ENCODE data around the gene ADGRL3.
"Not testable (repeated sequence)": the region's sequence is repeated elsewhere in the genome, so short reads cannot be mapped to it uniquely, and the experiment has no call there.

The ADGRL3 gene

GRCh38 chr4:61831987-61832386, 631.9 kb downstream of the ADGRL3 start:
- no peak for ATAC-seq (replicated peaks)

GRCh38 chr4:61837395-61837794, 637.3 kb downstream of the ADGRL3 start:
- ATAC-seq (replicated peaks) (no peak), DNase-seq (no peak)
- Mint-ChIP-seq H3K27me3 (no peaks in the 10 kb centered on the region), H3K4me3 (no peak overlapping the region), H3K4me1 (no peaks in the 10 kb centered on the region), H3K9me3 (peaks cover 0 to 5% of the 10 kb centered on the region in 2 donors), H3K27ac (no peak overlapping the region), H3K36me3 (no peaks in the 10 kb centered on the region)

More at GRCh38 chr4:61831987-61832386, 631.9 kb downstream of the ADGRL3 start:
- H3K4me1 Mint-ChIP-seq = no peaks in the 10 kb centered on the region
- H3K9me3 Mint-ChIP-seq = peaks cover 0 to 2% of the 10 kb centered on the region in 2 donors
- H3K27ac Mint-ChIP-seq = no peak overlapping the region
- H3K4me3 Mint-ChIP-seq = no peak overlapping the region
- no peaks in the 10 kb centered on the region for H3K36me3 Mint-ChIP-seq
- no peaks in the 10 kb centered on the region for H3K27me3 Mint-ChIP-seq
- no peak for DNase-seq

GRCh38 chr4:61838072-61838471, 637.9 kb downstream of the ADGRL3 start:
- Mint-ChIP-seq H3K27me3 (no peaks in the 10 kb centered on the region), H3K27ac (no peak overlapping the region), H3K4me1 (no peaks in the 10 kb centered on the region), H3K4me3 (no peak overlapping the region), H3K9me3 (peaks cover 0 to 4% of the 10 kb centered on the region in 2 donors), H3K36me3 (no peaks in the 10 kb centered on the region)
- DNase-seq = no peak
- no peak for ATAC-seq (replicated peaks)

GRCh38 chr4:61841714-61842113, 641.6 kb downstream of the ADGRL3 start:
- Mint-ChIP-seq H3K9me3 (peaks cover 0 to 4% of the 10 kb centered on the region in 2 donors), H3K27ac (no peak overlapping the region), H3K36me3 (no peaks in the 10 kb centered on the region), H3K4me3 (no peak overlapping the region), H3K27me3 (no peaks in the 10 kb centered on the region), H3K4me1 (no peaks in the 10 kb centered on the region)
- DNase-seq (no peak), ATAC-seq (replicated peaks) (no peak)

GRCh38 chr4:61851126-61851525, 651.0 kb downstream of the ADGRL3 start:
- no peak for DNase-seq
- ATAC-seq (replicated peaks) = no peak
- Mint-ChIP-seq H3K4me1 (no peaks in the 10 kb centered on the region), H3K4me3 (no peak overlapping the region), H3K9me3 (peaks cover 7 to 8% of the 10 kb centered on the region in 2 donors), H3K36me3 (no peaks in the 10 kb centered on the region), H3K27me3 (no peaks in the 10 kb centered on the region), H3K27ac (no peak overlapping the region)

- H3K27me3 Mint-ChIP-seq = not testable (repeated sequence)
Measured at GRCh38 chr4:61852105-61852504, 652.0 kb downstream of the ADGRL3 start.

GRCh38 chr4:61853041-61853440, 652.9 kb downstream of the ADGRL3 start:
- ATAC-seq (replicated peaks) (no peak), DNase-seq (no peak)
- peaks cover 7% of the 10 kb centered on the region in 2 donors for H3K9me3 Mint-ChIP-seq
- no peak overlapping the region for H3K4me3 Mint-ChIP-seq
- H3K27me3 Mint-ChIP-seq = no peaks in the 10 kb centered on the region
- H3K36me3 Mint-ChIP-seq = no peaks in the 10 kb centered on the region
- H3K27ac Mint-ChIP-seq = no peak overlapping the region
- no peaks in the 10 kb centered on the region for H3K4me1 Mint-ChIP-seq

More at GRCh38 chr4:61852105-61852504, 652.0 kb downstream of the ADGRL3 start:
- H3K4me3 Mint-ChIP-seq; H3K4me1 Mint-ChIP-seq; H3K36me3 Mint-ChIP-seq; ATAC-seq (replicated peaks); DNase-seq; H3K27ac Mint-ChIP-seq; H3K9me3 Mint-ChIP-seq: not testable (repeated sequence)

- Mint-ChIP-seq H3K27me3 (no peaks in the 10 kb centered on the region), H3K36me3 (no peaks in the 10 kb centered on the region), H3K4me1 (no peaks in the 10 kb centered on the region), H3K27ac (no peak overlapping the region), H3K4me3 (no peak overlapping the region), H3K9me3 (peaks cover 4 to 6% of the 10 kb centered on the region in 2 donors)
- DNase-seq (no peak), ATAC-seq (replicated peaks) (no peak)
Measured at GRCh38 chr4:61860376-61860775, 660.2 kb downstream of the ADGRL3 start.

- Mint-ChIP-seq H3K4me1 (no peaks in the 10 kb centered on the region), H3K27me3 (no peaks in the 10 kb centered on the region), H3K36me3 (no peaks in the 10 kb centered on the region), H3K4me3 (no peak overlapping the region), H3K9me3 (peaks cover 4% of the 10 kb centered on the region in 2 donors), H3K27ac (no peak overlapping the region)
- ATAC-seq (replicated peaks) = no peak
- DNase-seq = no peak
Measured at GRCh38 chr4:61864286-61864685, 664.2 kb downstream of the ADGRL3 start.

GRCh38 chr4:61866378-61867030, 666.4 kb downstream of the ADGRL3 start:
- H3K9me3 Mint-ChIP-seq = peaks cover 0 to 1% of the 10 kb centered on the region in 2 donors
- no peak overlapping the region for H3K4me3 Mint-ChIP-seq
- no peaks in the 10 kb centered on the region for H3K36me3 Mint-ChIP-seq
- no peak overlapping the region for H3K27ac Mint-ChIP-seq
- ATAC-seq (replicated peaks) = no peak
- no peak for DNase-seq
- no peaks in the 10 kb centered on the region for H3K27me3 Mint-ChIP-seq
- no peaks in the 10 kb centered on the region for H3K4me1 Mint-ChIP-seq

- DNase-seq = no peak
- no peaks in the 10 kb centered on the region for H3K36me3 Mint-ChIP-seq
- H3K9me3 Mint-ChIP-seq = peaks cover 0 to 5% of the 10 kb centered on the region in 2 donors
- H3K27ac Mint-ChIP-seq = no peak overlapping the region
- no peaks in the 10 kb centered on the region for H3K27me3 Mint-ChIP-seq
- no peak overlapping the region for H3K4me3 Mint-ChIP-seq
- H3K4me1 Mint-ChIP-seq = peaks cover 0 to 2% of the 10 kb centered on the region in 2 donors
- ATAC-seq (replicated peaks) = no peak
Measured at GRCh38 chr4:61872983-61873382, 672.9 kb downstream of the ADGRL3 start.

GRCh38 chr4:61877266-61877665, 677.1 kb downstream of the ADGRL3 start:
- no peaks in the 10 kb centered on the region for H3K36me3 Mint-ChIP-seq
- H3K4me1 Mint-ChIP-seq = peaks cover 0 to 2% of the 10 kb centered on the region in 2 donors
- no peak for ATAC-seq (replicated peaks)
- no peak overlapping the region for H3K27ac Mint-ChIP-seq
- H3K9me3 Mint-ChIP-seq = peaks cover 0 to 5% of the 10 kb centered on the region in 2 donors
- DNase-seq = no peak
- no peaks in the 10 kb centered on the region for H3K27me3 Mint-ChIP-seq
- H3K4me3 Mint-ChIP-seq = no peak overlapping the region

- H3K4me3 Mint-ChIP-seq = no peak overlapping the region
Measured at GRCh38 chr4:61877893-61878292, 677.8 kb downstream of the ADGRL3 start.

GRCh38 chr4:61882381-61882780, 682.3 kb downstream of the ADGRL3 start:
- H3K27ac Mint-ChIP-seq = no peak overlapping the region
- DNase-seq (no peak), ATAC-seq (replicated peaks) (no peak)
- H3K4me1 Mint-ChIP-seq = peaks cover 0 to 2% of the 10 kb centered on the region in 2 donors
- no peaks in the 10 kb centered on the region for H3K27me3 Mint-ChIP-seq
- H3K36me3 Mint-ChIP-seq = no peaks in the 10 kb centered on the region
- H3K9me3 Mint-ChIP-seq = peaks cover 0 to 5% of the 10 kb centered on the region in 2 donors
- H3K4me3 Mint-ChIP-seq = no peak overlapping the region

More at GRCh38 chr4:61877893-61878292, 677.8 kb downstream of the ADGRL3 start:
- H3K4me1 Mint-ChIP-seq = peaks cover 0 to 2% of the 10 kb centered on the region in 2 donors
- no peaks in the 10 kb centered on the region for H3K27me3 Mint-ChIP-seq
- ATAC-seq (replicated peaks) (peak in 1 of 2 donors; percentile 56), DNase-seq (no peak)
- no peak overlapping the region for H3K27ac Mint-ChIP-seq
- peaks cover 0 to 6% of the 10 kb centered on the region in 2 donors for H3K9me3 Mint-ChIP-seq
- no peaks in the 10 kb centered on the region for H3K36me3 Mint-ChIP-seq

- H3K27me3 Mint-ChIP-seq = no peaks in the 10 kb centered on the region
- no peak overlapping the region for H3K4me3 Mint-ChIP-seq
- peaks cover 0 to 4% of the 10 kb centered on the region in 2 donors for H3K9me3 Mint-ChIP-seq
- ATAC-seq (replicated peaks) (no peak), DNase-seq (no peak)
- H3K27ac Mint-ChIP-seq = no peak overlapping the region
- H3K36me3 Mint-ChIP-seq = no peaks in the 10 kb centered on the region
- no peaks in the 10 kb centered on the region for H3K4me1 Mint-ChIP-seq
Measured at GRCh38 chr4:61886131-61886530, 686.0 kb downstream of the ADGRL3 start.

Measured in stimulated activated naive B cell treated with anti-CD40 and anti-IgM and Interleukin-4, amounts not matched to agents 10 μg/mL and 1 μg/mL and 100 μg/mL, for 72 hours (primary cell).